HS-27A (cell line): ENCODE data around the gene SERPINC1.
"Not testable (repeated sequence)": the region's sequence is repeated elsewhere in the genome, so short reads cannot be mapped to it uniquely, and the experiment has no call there.

Source experiments
- DNase-seq: peaks from one replicate; pipeline ENCODE4 v3.0.0-alpha.2; 2012; ENCODE audit warnings: low read depth, missing footprints

The SERPINC1 gene

GRCh38 chr1:173889885-173890284 lies 27.2 kb downstream of the SERPINC1 start:
- DNase-seq: no peak

DNA sequence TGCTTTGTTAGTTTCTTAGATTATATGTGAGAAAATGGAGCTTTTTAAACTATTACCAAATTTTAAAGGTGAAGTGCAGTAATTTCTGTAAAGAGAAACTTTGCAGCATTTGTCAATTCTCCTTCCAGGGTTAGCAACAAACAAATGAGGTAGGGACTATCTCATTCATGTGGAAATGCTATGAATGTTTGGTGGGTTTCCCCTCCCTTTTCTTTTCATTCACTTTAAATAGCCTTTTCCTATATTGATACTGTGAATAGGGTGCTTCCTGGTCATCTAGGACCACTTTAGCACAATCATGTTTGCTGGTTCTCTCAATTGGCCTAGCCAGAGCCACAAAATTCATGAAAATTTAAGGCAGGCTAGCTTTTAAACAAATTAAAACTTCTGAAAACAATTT lies 28.4 kb downstream of the SERPINC1 start:
- no peak for DNase-seq

DNA sequence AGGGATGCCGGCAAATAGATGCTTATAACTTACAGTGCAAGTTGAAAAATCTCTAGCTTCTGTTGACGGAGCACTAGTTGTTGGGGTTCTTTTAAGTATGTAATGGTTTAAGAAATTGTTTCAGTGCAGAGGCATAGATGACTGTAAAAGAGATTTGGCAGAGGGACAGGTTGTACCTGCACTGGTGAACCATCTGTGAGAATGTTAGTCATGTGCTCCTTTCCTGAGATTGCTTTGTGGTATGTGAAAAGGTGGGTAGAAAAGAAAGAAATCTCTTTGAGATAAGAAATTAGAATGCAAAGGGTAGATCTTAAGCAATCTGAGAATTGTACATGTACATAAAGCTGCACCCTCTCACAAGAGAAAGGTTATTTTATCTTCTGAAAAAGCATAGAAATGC lies 29.5 kb downstream of the SERPINC1 start:
- no peak for DNase-seq

GRCh38 chr1:173886746-173887611 lies 30.1 kb downstream of the SERPINC1 start:
- no peak for DNase-seq

DNA sequence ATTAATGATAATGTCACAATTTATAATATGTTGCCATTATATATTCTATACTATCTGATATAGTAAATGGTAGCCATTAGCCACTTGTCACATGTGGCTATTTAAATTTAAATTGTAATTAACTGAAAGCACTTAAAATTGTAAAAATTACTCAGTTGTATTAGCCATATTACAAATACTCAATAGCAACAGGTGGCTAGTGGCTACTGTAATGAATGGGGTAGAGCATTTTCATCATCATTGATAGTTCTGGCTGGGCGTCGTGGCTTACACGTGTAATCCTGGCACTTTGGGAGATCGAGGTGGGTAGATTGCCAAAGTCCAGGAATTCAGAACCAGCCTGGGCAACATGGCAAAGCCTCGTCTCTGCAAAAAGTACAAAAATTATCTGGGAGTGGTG lies 32.4 kb downstream of the SERPINC1 start:
- DNase-seq: no peak

GRCh38 chr1:173881117-173881516 lies 36.0 kb downstream of the SERPINC1 start:
- not testable (repeated sequence) for DNase-seq

DNA sequence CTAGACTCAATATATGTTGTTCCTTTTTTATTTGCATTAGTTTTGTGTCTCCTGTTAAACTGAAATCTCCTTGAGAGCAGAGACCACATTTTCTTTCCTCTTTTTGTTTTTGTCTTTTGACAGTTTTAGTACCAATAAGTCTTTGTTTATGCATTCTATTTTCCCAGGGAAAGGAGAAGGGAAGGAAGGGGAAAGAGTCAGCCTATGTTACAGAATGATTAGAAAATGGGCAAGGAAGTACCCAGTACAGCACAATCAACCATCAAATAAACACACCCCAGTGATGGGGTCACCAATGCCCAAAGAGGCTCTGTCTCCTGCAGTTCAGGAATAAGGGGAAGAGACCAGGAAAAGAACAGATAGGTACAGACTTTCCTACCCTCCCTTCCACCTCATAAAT lies 38.9 kb downstream of the SERPINC1 start:
- no peak for DNase-seq

- DNase-seq: no peak
Measured at GRCh38 chr1:173876732-173877131, 40.4 kb downstream of the SERPINC1 start.

DNA sequence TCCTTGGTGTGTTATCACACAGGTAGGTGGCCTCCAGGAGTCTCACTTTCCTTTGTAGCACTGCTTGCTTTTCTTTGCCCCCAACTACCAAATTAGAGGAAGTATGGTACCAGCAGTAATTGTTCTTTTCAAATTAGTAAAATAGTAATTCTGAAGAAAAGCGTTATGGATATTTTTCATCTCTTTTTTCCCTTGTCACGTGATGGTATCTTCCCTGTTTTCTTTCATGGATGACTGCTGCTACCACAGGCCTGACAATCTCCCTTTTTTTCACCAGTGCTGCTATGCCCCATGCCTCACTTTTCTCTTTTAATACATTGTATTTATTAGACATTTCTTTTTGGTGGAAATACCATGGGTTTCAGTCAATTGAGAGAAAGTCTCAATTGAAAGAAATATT lies 45.6 kb downstream of the SERPINC1 start:
- DNase-seq: no peak

GRCh38 chr1:173871091-173871490 lies 46.0 kb downstream of the SERPINC1 start:
- no peak for DNase-seq

- no peak for DNase-seq
Measured at GRCh38 chr1:173870252-173871075, 46.7 kb downstream of the SERPINC1 start.

- no peak for DNase-seq
Measured at GRCh38 chr1:173869021-173869359, 48.1 kb downstream of the SERPINC1 start.

GRCh38 chr1:173868266-173869020 lies 48.7 kb downstream of the SERPINC1 start, which contains the start of gene ZBTB37:
ZBTB37 (plus strand) TSS chr1:173868380; CDS start chr1:173870226, 1,846 bp downstream.
- DNase-seq: no peak

DNA sequence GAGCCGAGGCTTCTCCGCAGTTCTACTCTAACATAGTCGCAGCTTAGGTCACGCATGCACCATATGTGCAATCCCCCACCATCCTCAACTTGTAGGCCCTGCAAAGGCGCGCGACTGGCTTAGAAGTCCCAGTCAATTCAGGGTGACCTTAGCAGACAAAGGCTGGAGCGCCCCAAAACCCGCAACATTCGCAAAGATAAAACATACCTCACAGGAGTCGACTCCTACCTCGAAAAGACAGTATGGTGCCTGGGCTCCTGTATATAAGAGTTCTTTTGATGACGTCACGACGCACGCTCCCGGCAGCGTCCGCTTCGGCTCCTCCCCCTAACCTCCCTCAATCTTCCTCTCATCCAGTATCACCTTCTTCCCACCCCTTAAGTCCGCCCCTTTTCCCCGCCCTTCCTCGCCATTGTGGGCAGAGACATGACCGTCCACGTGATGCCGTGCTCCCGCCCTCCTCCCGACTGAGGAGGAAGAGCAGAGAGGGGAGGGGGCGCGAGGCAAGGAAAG lies 49.3 kb downstream of the SERPINC1 start, which contains the start of gene GAS5:
TSS of gene GAS5 (minus strand) at position 237 of the 513 bp plus-strand sequence.
- peak; percentile 97 for DNase-seq

- DNase-seq: no peak
Measured at GRCh38 chr1:173867141-173867752, 49.9 kb downstream of the SERPINC1 start.

GRCh38 chr1:173866413-173867115 lies 50.6 kb downstream of the SERPINC1 start:
- no peak for DNase-seq

GRCh38 chr1:173865468-173866164 lies 51.5 kb downstream of the SERPINC1 start:
- no peak for DNase-seq

GRCh38 chr1:173864179-173864867 lies 52.8 kb downstream of the SERPINC1 start:
- no peak for DNase-seq
